ENCODE measurements around the gene GATAD2A.

GATAD2A gene

DNA sequence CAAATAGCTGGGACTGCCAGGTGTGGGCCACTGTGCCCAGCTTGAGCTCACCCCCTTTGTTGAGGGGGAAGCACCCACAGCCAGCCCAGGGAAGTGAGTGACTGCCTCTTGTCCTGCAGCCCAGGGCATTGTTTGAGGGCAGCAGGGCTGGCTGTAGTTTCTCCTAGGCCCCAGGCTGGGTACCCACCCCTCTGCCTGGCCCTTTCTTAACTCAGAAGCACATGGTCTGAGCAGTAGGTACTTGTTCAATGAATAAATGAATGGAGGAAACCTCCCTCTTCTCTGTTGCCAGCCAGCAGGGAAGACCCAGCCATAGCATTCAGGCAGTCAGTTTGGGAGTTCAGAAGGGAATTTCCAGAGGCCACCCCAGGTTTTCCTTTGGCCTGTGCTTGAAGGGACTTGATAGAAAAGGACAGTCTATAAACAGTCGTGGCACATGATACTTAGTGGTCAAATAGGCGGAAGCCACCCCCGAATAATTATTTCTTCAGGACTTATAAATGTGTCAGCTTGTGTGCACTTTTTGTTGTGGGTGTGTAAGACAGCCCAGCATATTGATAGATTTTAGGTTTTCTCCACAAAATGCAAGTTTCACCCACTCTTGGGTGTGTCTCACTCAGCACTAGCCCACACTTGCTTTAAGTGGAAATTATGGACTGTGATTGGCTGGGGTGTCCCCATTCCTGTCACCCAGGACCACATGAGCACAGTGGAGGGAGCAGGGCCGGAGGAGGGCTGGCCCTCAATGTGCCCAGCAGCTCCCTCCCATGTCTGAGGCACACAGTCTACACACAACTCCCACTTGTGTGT, 33.1 kb downstream of the GATAD2A start:
- no peaks in the 10 kb centered on the region for H3K27me3 ChIP-seq (replicated peaks)
- no peak overlapping the region for H3K27ac ChIP-seq
- no peak overlapping the region for H3K4me3 ChIP-seq (ENCODE audit: low read depth, low read length)
- H3K36me3 ChIP-seq (replicated peaks) = no peaks in the 10 kb centered on the region
- no peak for TF ChIP-seq CTCF (IDR thresholded peaks at IDR 0.05; ENCODE audit: low read depth, low read length, missing control alignments)
- in situ Hi-C loops (cut with HindIII; ENCODE audit: low pct_ligation_motif_present, low sequenced_read_pairs) = no loop called here
- DNase-seq = no peak

- TF ChIP-seq CTCF (IDR thresholded peaks at IDR 0.05; ENCODE audit: low read depth, low read length, missing control alignments) = no peak
- no peak for DNase-seq
- in situ Hi-C loops (cut with HindIII; ENCODE audit: low pct_ligation_motif_present, low sequenced_read_pairs) = no loop called here
- Histone ChIP-seq H3K27me3 (replicated peaks) (no peaks in the 10 kb centered on the region), H3K36me3 (replicated peaks) (no peaks in the 10 kb centered on the region), H3K4me3 (ENCODE audit: low read depth, low read length) (no peak overlapping the region), H3K27ac (no peak overlapping the region)
These were observed 33.7 kb downstream of the GATAD2A start for GRCh38 chr19:19439176-19439482.

- Histone ChIP-seq H3K27ac (no peak overlapping the region), H3K27me3 (replicated peaks) (no peaks in the 10 kb centered on the region), H3K4me3 (ENCODE audit: low read depth, low read length) (no peak overlapping the region), H3K36me3 (replicated peaks) (no peaks in the 10 kb centered on the region)
- no peak for TF ChIP-seq CTCF (IDR thresholded peaks at IDR 0.05; ENCODE audit: low read depth, low read length, missing control alignments)
- in situ Hi-C loops (cut with HindIII; ENCODE audit: low pct_ligation_motif_present, low sequenced_read_pairs) = no loop called here
- no peak for DNase-seq
These were observed 37.8 kb downstream of the GATAD2A start for GRCh38 chr19:19443283-19443682.

DNA sequence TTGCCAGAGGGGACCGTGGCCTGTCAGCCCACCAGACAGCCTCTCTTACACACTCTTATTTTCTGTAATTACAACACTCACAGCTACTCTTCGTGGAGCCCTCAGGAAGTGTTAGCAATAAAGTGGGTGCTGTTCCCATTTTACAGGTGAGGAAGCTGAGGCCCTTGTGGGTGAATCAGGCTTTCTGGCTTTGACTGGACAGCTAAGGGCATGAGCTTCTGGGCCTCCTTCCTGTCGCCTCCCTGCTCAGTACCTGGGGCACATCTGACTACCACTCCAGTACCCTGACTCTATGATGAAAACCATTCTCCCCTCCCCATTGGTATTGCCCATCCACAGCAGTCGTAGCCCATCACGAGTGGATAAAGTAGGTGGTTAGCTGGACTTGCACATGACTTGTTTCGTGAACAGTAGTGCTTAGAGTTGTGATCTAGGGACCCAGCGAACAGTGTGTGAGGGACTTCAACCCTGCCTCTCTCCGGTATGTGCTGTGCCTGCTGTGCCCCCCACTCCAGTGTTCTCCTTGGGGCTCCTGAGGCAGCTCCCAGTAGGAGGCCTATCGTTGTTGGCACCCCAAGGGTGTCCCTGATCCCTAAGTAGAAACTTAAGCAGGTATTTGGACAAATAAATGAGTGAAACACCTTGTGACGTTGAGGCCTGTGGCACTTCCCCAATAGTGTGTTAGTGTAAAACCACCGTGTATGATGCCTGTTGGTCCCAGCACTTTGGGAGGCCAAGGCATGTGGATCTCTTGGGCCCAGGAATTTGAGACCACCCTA, 38.6 kb downstream of the GATAD2A start:
- H3K27me3 ChIP-seq (replicated peaks) = no peaks in the 10 kb centered on the region
- no peak overlapping the region for H3K4me3 ChIP-seq (ENCODE audit: low read depth, low read length)
- in situ Hi-C loops (cut with HindIII; ENCODE audit: low pct_ligation_motif_present, low sequenced_read_pairs) = no loop called here
- DNase-seq = no peak
- H3K27ac ChIP-seq = no peak overlapping the region
- no peak for TF ChIP-seq CTCF (IDR thresholded peaks at IDR 0.05; ENCODE audit: low read depth, low read length, missing control alignments)
- H3K36me3 ChIP-seq (replicated peaks) = no peaks in the 10 kb centered on the region

DNA sequence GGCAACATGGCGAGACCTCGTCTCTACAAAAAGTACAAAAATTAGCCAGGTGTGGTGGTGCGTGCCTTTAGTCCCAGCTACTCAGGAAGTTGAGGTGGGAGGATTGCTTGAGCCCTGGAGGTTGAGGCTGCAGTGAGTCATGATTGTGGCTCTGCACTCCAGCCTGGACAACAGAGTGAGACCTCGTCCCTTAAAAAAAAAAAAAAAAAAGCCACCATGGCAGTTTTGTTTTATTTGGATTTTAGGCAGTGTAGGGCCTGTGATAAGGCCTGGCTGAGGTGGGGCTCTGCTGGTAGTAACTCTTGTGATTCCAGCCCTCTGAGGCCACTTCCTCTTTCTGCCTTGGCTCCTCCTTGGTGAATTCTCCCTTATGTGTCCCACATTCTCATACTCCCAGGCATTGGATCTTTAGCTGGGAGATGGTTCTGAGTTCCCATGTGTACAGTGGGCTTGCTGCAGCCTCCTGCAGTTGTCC, 39.2 kb downstream of the GATAD2A start:
- Histone ChIP-seq H3K27ac (no peak overlapping the region), H3K27me3 (replicated peaks) (no peaks in the 10 kb centered on the region), H3K4me3 (ENCODE audit: low read depth, low read length) (no peak overlapping the region), H3K36me3 (replicated peaks) (no peaks in the 10 kb centered on the region)
- TF ChIP-seq CTCF (IDR thresholded peaks at IDR 0.05; ENCODE audit: low read depth, low read length, missing control alignments) = no peak
- no peak for DNase-seq
- in situ Hi-C loops (cut with HindIII; ENCODE audit: low pct_ligation_motif_present, low sequenced_read_pairs) = no loop called here

Data from brain microvascular endothelial cell (primary cell).